GM12864 (cell line): ENCODE results near the gene AEBP2.
"Not testable (repeated sequence)": the region's sequence is repeated elsewhere in the genome, so short reads cannot be mapped to it uniquely, and the experiment has no call there.

Source experiments
- DNase-seq: peaks from one replicate; pipeline ENCODE4 v3.0.0-alpha.2; 2011; ENCODE audit warnings: low read depth
- H3K4me3 ChIP-seq: 2 replicates; pipeline ENCODE4 v1.5.1; 2011; ENCODE audit warnings: mild to moderate bottlenecking, low read depth, low read length, control low read depth
- CTCF ChIP-seq: IDR thresholded peaks from 2 replicates; pipeline ENCODE4 v1.5.1; 2011; ENCODE audit warnings: low read depth, mild to moderate bottlenecking, moderate library complexity, low read length, control low read depth, inconsistent platforms; ENCODE audit errors: missing control alignments

The AEBP2 gene

GRCh38 chr12:19458733-19459132 lies 19.4 kb downstream of the AEBP2 start:
- no peak for TF ChIP-seq CTCF
- no peak overlapping the region for H3K4me3 ChIP-seq
- no peak for DNase-seq

GRCh38 chr12:19461999-19462398 lies 22.7 kb downstream of the AEBP2 start:
- no peak overlapping the region for H3K4me3 ChIP-seq
- DNase-seq: no peak
- no peak for TF ChIP-seq CTCF

DNA sequence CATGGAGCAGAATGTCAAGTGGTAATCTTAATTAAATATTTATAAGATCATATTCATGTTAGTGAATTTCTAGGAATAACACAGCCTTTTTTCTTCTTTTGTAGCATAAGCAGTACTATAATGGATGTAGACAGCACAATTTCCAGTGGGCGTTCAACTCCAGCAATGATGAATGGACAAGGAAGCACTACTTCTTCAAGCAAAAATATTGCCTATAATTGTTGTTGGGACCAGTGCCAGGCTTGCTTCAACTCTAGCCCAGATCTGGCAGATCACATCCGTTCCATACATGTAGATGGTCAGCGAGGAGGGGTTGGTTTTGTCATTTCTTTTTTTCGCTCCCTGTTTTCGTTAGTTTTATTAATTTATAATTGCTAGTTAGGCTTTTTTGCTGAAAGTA lies 23.1 kb downstream of the AEBP2 start:
- no peak for DNase-seq
- no peak overlapping the region for H3K4me3 ChIP-seq
- TF ChIP-seq CTCF: no peak

- TF ChIP-seq CTCF: no peak
- no peak for DNase-seq
- H3K4me3 ChIP-seq: no peak overlapping the region
These were observed 24.9 kb downstream of the AEBP2 start for GRCh38 chr12:19464192-19464580.

GRCh38 chr12:19465711-19466110 lies 26.4 kb downstream of the AEBP2 start:
- no peak for TF ChIP-seq CTCF
- no peak for DNase-seq
- no peak overlapping the region for H3K4me3 ChIP-seq

GRCh38 chr12:19474147-19474546 lies 34.9 kb downstream of the AEBP2 start:
- DNase-seq: no peak
- no peak for TF ChIP-seq CTCF
- H3K4me3 ChIP-seq: no peak overlapping the region

GRCh38 chr12:19475884-19476505 lies 36.7 kb downstream of the AEBP2 start:
- not testable (repeated sequence) for H3K4me3 ChIP-seq, DNase-seq

- TF ChIP-seq CTCF: no peak
- no peak for DNase-seq
- H3K4me3 ChIP-seq: no peak overlapping the region
These were observed 37.8 kb downstream of the AEBP2 start for GRCh38 chr12:19477071-19477470.
